A549 treated with CpdA at 1 μM for 4 hours (cell line): Measurements from ENCODE around the gene IQSEC2. TPM values are rescaled to one million over a fixed set of nuclear protein-coding genes. Genes with fewer than 3 reads are reported as not detected.

Source experiments
- total RNA-seq: library from RNA; stranded (reverse); fragments of 200-300 nt; extraction: Qiagen RNA extraction; gene quantifications from 5 replicates; pipeline ENCODE4 v1.2.3, GENCODE V29; 2022; ENCODE audit warnings: low read depth

The IQSEC2 gene
- 32.1 to 43.5 TPM (median 38.3 TPM) in 5 replicates for total RNA-seq

DNA sequence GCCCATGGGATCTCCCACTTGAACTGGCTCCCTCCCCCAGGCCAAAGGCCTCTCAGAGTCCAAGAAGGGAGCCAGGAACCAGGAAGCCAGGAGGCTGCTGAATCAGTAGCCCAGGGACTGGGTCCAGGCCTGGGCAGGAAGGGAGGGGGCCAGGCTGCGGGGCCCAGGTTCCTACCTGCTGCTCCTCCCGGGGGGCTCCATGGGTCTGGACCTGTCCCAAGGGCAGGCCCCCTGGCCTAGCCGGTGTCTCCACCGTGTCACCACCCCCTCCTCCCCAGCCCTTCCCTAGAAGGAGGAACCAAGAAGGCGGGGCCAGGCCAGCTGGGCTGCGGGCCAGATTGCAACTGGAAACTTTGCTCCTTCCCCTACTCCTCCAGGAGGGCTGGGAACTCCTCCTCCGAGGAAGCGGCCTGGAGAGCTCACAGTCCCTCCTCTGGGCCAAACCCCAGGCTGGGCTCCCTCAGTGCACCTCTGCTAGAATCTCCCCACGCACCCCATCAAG, at the start of gene IQSEC2:
TSS of gene IQSEC2 (minus strand) at position 264 of the 502 bp plus-strand sequence.

DNA sequence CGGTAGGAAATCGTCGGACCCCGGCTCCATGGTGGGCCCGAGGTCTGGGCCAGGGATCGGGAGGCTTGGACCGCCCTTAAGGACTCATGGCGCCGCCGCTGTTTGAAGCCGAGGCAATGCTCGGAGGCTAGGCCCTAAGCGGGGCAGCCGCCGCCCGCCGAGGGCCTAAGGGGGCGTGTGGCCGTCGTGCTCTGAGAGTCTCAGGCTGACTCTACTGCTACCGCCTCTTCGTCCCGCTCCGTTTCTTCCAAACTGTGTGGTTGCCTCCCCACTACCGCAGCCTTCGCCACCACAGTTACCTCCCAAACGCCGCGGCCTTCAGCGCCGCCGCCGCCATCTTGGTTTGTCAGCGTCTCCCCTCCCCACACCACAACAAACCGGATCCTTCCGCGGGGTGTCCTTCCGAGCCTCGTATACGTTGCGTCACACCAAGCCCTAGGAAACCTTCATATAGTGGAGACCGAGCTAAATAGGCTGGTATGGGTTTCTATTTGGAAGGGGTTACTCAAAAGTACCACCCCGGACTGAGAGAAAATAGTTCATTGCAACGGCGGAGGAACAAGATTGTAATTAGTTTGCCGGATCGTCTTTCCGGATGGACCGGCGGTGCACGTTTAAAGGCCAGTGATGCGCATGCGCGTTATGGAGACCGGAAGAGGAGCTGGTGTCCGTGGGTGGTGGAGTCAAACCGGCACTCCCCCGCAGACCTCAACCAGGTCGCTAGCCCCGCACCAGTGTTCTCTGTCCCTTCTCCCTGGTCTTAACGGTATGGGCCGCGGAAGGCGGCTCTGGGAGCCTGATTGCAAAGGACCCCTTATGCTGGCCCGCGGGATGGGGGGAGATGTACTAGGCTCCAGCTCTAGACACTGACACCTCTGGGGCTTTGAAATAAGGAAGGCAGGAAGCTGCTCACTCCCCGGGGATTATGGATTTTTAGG, 56.3 kb downstream of the IQSEC2 start, which contains the start of gene KDM5C:
TSS of gene KDM5C (minus strand) at position 348 of the 938 bp plus-strand sequence. CDS start at position 30, 318 bp downstream.

Other genes with a start within 250 kb of the IQSEC2 start
- not detected in 5 replicates for gene GPR173, start 232.8 kb downstream of the IQSEC2 start, total RNA-seq
- gene TSPYL2, start 199.2 kb downstream of the IQSEC2 start, total RNA-seq: 9.3 to 10.4 TPM (median 9.5 TPM) in 5 replicates
- 1.4 to 1.6 TPM (median 1.4 TPM) in 5 replicates for gene KANTR, start 187.4 kb downstream of the IQSEC2 start, total RNA-seq
- gene KDM5C, start 56.4 kb downstream of the IQSEC2 start, total RNA-seq: 47.6 to 58.0 TPM (median 56.6 TPM) in 5 replicates
- gene SMC1A, start 141.1 kb upstream of the IQSEC2 start, total RNA-seq: 46.5 to 66.5 TPM (median 57.6 TPM) in 5 replicates
- gene RIBC1, start 141.3 kb upstream of the IQSEC2 start, total RNA-seq: 0.65 to 0.88 TPM (median 0.85 TPM) in 5 replicates
- gene HSD17B10, start 152.8 kb upstream of the IQSEC2 start, total RNA-seq: 157 to 207 TPM (median 192 TPM) in 5 replicates